HepG2 (cell line): Measurements from ENCODE around the gene CCDC106. TPM values are rescaled to one million over a fixed set of nuclear protein-coding genes. Genes with fewer than 3 reads are reported as not detected.

Experiments
- HOXA7 ChIP-seq: sonication (generic); formaldehyde crosslinking; IDR thresholded peaks from 2 replicates; pipeline ENCODE4 v1.8.1; 2022; ENCODE audit warnings: mild to moderate bottlenecking, missing genetic modification reagents, moderate library complexity
- IRF1 ChIP-seq: sonication (generic); formaldehyde crosslinking; IDR thresholded peaks from 2 replicates; pipeline ENCODE4 v1.4.0; 2020; ENCODE audit warnings: low read depth, mild to moderate bottlenecking, missing genetic modification reagents
- KLF11 ChIP-seq: IDR thresholded peaks from 2 replicates; pipeline ENCODE4 v1.6.1; 2016; ENCODE audit warnings: missing compliant biosample characterization
- POLR2AphosphoS5 ChIP-seq: IDR thresholded peaks from 2 replicates; pipeline ENCODE4 v1.6.1; 2012; ENCODE audit warnings: low read depth, low read length
- XBP1 ChIP-seq: sonication (generic); formaldehyde crosslinking; IDR thresholded peaks from 2 replicates; pipeline ENCODE4 v1.5.0; 2020; ENCODE audit warnings: missing genetic modification reagents
- ZNF160 ChIP-seq: sonication (generic); formaldehyde crosslinking; IDR thresholded peaks from 2 replicates; pipeline ENCODE4 v1.8.0; 2022; ENCODE audit warnings: mild to moderate bottlenecking, inconsistent platforms, missing genetic modification reagents
- ZNF317 ChIP-seq: sonication (generic); formaldehyde crosslinking; IDR thresholded peaks from 2 replicates; pipeline ENCODE4 v1.5.0; 2020; ENCODE audit warnings: mild to moderate bottlenecking, missing genetic modification reagents
- ZNF574 ChIP-seq: sonication (generic); formaldehyde crosslinking; IDR thresholded peaks from 2 replicates; pipeline ENCODE4 v1.4.0; 2020; ENCODE audit warnings: missing genetic modification reagents
- ZNF605 ChIP-seq: sonication (generic); formaldehyde crosslinking; IDR thresholded peaks from 2 replicates; pipeline ENCODE4 v1.8.0; 2022; ENCODE audit warnings: mild to moderate bottlenecking, missing genetic modification reagents
- ZNF629 ChIP-seq: sonication (generic); formaldehyde crosslinking; conservative IDR thresholded peaks from 2 replicates; pipeline ENCODE4 v1.5.0; 2020; ENCODE audit warnings: missing genetic modification reagents
- ZNF83 ChIP-seq: sonication (generic); formaldehyde crosslinking; IDR thresholded peaks from 2 replicates; pipeline ENCODE4 v1.4.0; 2020; ENCODE audit warnings: missing genetic modification reagents, mild to moderate bottlenecking, borderline replicate concordance
- polyA plus RNA-seq, 8 experiments: library from polyadenylated mRNA; depleted of rRNA in 3 of 8; stranded (reverse) in 7 of 8; unstranded in 1 of 8; fragments of >200 nt; fragmentation: Illumina TruSeq in 4 of 8; extraction: Trizol in 4 of 8; gene quantifications; 2 replicates each; pipeline versions ENCODE4 v1.2.1 to v1.2.3, GENCODE V29; 2011 to 2016; ENCODE audit warnings: low read depth in 4 of 8, missing spikeins in 1 of 8, mixed read lengths in 1 of 8; ENCODE audit not compliant: insufficient read depth in 1 of 8
- total RNA-seq, 5 experiments: library from RNA; depleted of rRNA; stranded (reverse); fragments of >200 nt; fragmentation: Illumina TruSeq; extraction: Trizol; gene quantifications; 2 replicates each; pipeline ENCODE4 v1.2.3, GENCODE V29; 2016; ENCODE audit warnings: low read depth in 1 of 5
- TF ChIP-seq, protein P1 (sequence below): sonication (generic); formaldehyde crosslinking; IDR thresholded peaks from 2 replicates; pipeline ENCODE4 v1.8.1; 2022; ENCODE audit warnings: low read depth, mild to moderate bottlenecking, missing genetic modification reagents
- TF ChIP-seq, protein P2 (sequence below): sonication (generic); formaldehyde crosslinking; IDR thresholded peaks from 2 replicates; pipeline ENCODE4 v1.4.0; 2020; ENCODE audit warnings: missing genetic modification reagents, borderline replicate concordance
- TF ChIP-seq, protein P3 (sequence below): sonication (generic); formaldehyde crosslinking; IDR thresholded peaks from 2 replicates; pipeline ENCODE4 v1.4.0; 2020; ENCODE audit warnings: missing genetic modification reagents

Gene CCDC106
- total and polyA plus RNA-seq, 2 of the 13 experiments (the other 11 are each of a cell fraction or from before 2014, with no cell fraction given): 4.7 to 8.8 TPM

DNA sequence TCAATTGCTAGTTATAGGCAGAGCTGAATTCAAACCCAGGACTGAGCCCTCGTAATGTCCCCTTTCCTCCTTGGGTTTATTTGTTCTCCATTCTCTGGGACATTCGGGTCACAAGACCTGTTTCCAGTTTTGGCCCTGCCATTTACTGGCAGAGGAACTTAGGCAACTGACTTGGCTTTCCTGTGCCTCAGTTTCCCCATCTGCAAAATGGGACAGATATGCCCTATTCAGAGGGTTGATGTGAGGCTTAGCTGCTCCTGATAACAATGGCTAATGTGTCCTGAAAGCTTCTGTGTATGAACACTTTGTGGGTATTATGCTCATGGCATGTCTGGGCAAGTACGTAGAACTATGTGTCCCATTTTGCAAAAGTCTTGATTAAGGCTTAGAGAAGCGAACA lies 46.9 kb upstream of the CCDC106 start (continued):
- TF ChIP-seq, protein P1, sequence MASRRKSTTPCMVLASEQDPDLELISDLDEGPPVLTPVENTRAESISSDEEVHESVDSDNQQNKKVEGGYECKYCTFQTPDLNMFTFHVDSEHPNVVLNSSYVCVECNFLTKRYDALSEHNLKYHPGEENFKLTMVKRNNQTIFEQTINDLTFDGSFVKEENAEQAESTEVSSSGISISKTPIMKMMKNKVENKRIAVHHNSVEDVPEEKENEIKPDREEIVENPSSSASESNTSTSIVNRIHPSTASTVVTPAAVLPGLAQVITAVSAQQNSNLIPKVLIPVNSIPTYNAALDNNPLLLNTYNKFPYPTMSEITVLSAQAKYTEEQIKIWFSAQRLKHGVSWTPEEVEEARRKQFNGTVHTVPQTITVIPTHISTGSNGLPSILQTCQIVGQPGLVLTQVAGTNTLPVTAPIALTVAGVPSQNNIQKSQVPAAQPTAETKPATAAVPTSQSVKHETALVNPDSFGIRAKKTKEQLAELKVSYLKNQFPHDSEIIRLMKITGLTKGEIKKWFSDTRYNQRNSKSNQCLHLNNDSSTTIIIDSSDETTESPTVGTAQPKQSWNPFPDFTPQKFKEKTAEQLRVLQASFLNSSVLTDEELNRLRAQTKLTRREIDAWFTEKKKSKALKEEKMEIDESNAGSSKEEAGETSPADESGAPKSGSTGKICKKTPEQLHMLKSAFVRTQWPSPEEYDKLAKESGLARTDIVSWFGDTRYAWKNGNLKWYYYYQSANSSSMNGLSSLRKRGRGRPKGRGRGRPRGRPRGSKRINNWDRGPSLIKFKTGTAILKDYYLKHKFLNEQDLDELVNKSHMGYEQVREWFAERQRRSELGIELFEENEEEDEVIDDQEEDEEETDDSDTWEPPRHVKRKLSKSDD (CRISPR knock-in tag): no peak
- TF ChIP-seq IRF1 (no peak), ZNF629 (CRISPR knock-in tag) (peak; percentile 89), XBP1 (no peak), POLR2AphosphoS5 (no peak), ZNF574 (CRISPR knock-in tag) (no peak), ZNF317 (CRISPR knock-in tag) (no peak), HOXA7 (CRISPR knock-in tag) (no peak), ZNF83 (no peak), ZNF605 (peak; percentile 4; the same call in 1 of the 2 replicates), KLF11 (0 out of 2 replicates have a peak, but pooled peaks have one; percentile 16), ZNF160 (CRISPR knock-in tag) (no peak)
- TF ChIP-seq, protein P2, sequence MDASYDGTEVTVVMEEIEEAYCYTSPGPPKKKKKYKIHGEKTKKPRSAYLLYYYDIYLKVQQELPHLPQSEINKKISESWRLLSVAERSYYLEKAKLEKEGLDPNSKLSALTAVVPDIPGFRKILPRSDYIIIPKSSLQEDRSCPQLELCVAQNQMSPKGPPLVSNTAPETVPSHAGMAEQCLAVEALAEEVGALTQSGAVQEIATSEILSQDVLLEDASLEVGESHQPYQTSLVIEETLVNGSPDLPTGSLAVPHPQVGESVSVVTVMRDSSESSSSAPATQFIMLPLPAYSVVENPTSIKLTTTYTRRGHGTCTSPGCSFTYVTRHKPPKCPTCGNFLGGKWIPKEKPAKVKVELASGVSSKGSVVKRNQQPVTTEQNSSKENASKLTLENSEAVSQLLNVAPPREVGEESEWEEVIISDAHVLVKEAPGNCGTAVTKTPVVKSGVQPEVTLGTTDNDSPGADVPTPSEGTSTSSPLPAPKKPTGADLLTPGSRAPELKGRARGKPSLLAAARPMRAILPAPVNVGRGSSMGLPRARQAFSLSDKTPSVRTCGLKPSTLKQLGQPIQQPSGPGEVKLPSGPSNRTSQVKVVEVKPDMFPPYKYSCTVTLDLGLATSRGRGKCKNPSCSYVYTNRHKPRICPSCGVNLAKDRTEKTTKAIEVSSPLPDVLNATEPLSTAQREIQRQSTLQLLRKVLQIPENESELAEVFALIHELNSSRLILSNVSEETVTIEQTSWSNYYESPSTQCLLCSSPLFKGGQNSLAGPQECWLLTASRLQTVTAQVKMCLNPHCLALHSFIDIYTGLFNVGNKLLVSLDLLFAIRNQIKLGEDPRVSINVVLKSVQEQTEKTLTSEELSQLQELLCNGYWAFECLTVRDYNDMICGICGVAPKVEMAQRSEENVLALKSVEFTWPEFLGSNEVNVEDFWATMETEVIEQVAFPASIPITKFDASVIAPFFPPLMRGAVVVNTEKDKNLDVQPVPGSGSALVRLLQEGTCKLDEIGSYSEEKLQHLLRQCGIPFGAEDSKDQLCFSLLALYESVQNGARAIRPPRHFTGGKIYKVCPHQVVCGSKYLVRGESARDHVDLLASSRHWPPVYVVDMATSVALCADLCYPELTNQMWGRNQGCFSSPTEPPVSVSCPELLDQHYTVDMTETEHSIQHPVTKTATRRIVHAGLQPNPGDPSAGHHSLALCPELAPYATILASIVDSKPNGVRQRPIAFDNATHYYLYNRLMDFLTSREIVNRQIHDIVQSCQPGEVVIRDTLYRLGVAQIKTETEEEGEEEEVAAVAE: no peak
- TF ChIP-seq, protein P3, sequence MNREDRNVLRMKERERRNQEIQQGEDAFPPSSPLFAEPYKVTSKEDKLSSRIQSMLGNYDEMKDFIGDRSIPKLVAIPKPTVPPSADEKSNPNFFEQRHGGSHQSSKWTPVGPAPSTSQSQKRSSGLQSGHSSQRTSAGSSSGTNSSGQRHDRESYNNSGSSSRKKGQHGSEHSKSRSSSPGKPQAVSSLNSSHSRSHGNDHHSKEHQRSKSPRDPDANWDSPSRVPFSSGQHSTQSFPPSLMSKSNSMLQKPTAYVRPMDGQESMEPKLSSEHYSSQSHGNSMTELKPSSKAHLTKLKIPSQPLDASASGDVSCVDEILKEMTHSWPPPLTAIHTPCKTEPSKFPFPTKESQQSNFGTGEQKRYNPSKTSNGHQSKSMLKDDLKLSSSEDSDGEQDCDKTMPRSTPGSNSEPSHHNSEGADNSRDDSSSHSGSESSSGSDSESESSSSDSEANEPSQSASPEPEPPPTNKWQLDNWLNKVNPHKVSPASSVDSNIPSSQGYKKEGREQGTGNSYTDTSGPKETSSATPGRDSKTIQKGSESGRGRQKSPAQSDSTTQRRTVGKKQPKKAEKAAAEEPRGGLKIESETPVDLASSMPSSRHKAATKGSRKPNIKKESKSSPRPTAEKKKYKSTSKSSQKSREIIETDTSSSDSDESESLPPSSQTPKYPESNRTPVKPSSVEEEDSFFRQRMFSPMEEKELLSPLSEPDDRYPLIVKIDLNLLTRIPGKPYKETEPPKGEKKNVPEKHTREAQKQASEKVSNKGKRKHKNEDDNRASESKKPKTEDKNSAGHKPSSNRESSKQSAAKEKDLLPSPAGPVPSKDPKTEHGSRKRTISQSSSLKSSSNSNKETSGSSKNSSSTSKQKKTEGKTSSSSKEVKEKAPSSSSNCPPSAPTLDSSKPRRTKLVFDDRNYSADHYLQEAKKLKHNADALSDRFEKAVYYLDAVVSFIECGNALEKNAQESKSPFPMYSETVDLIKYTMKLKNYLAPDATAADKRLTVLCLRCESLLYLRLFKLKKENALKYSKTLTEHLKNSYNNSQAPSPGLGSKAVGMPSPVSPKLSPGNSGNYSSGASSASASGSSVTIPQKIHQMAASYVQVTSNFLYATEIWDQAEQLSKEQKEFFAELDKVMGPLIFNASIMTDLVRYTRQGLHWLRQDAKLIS: 0 out of 2 replicates have a peak, but pooled peaks have one; percentile 25
